ENCODE results near the gene SUCLA2. TPM values are rescaled to one million over a fixed set of nuclear protein-coding genes. Genes with fewer than 3 reads are reported as not detected.

The SUCLA2 gene
- 43.5 and 56.2 TPM in 2 replicates for total RNA-seq

DNA sequence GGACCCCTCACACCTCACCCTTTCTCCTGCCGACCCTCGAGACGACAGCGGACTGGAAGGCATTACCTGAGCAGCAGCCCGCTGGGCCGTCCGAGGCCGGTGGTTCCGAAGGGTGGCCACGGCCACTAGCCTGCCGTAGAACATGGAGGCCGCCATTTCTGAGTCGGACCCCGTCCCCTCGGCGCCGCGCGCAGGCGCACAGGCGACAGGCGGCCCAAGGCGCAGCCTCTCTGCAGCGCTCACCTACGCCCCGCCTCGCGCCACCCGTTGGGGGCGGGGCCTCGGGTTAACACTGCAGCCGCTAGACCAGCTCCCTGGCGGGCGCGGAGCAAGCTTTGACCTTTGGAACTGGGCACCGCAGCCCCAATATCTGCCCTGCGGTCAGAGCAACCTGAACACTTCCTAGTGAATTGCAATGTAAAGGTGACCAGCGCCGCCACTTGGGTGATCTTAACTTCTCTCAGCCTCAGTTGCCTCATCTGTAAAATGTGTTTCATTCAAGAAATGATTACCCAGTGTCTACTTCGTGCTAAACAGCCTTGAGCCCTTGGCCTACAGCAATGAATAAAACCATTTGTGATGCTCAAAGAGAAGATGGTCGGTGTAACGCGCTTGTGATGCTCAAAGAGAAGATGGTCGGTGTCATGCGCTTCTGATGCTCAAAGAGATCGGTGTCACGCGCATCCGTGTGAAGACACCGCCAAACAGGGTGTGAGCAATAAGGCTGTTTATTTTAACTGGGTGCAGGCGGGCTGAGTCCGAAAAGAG, at the start of gene SUCLA2:
SUCLA2 (minus strand) TSS at position 160 of the 768 bp plus-strand sequence; CDS start at position 156, 4 bp downstream.

DNA sequence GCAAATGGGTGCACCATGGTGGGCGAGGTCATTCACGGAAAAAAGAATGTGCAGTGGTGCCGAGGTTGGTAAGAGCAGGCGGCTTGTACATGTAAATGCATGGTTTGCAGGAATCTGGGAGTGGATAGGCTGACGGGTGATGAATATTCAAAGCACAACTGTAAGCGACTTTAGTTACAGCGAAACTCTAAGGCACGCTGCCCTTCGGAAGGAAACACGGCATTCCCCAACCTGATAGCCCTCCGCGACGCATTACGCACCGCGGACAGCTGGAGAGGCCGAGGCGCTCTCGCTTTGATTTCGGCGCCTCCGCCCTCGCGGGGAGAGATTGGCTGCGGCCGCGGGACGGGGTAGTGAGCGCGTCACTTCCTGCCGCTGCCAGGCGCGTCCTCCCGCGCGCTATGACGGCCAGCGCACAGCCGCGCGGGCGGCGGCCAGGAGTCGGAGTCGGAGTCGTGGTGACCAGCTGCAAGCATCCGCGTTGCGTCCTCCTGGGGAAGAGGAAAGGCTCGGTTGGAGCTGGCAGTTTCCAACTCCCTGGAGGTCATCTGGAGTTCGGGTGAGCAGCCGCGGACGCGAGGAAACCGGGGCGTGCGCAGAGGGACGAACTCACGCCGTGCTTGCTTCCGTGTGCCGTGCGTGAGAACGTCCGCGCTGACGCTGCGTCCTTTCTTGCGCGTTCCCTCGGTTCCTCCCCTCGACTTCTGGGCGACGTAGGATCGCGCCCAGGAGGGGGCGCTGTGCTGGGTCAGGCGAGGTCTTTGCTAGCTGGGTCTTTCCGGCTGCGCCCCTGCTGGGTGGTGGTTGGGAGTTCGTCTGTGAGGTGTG, 36.5 kb upstream of the SUCLA2 start, which contains the start of gene NUDT15:
NUDT15 (plus strand) TSS at position 381 of the 828 bp plus-strand sequence; CDS start at position 402, 21 bp downstream.

Other genes with a start within 250 kb of the SUCLA2 start
- 32.2 and 37.2 TPM in 2 replicates for gene NUDT15, start 36.5 kb upstream of the SUCLA2 start, total RNA-seq
- gene MED4, start 93.8 kb upstream of the SUCLA2 start, total RNA-seq: 30.1 and 33.8 TPM in 2 replicates
- gene ITM2B, start 231.9 kb upstream of the SUCLA2 start, total RNA-seq: 105 and 113 TPM in 2 replicates